Loucy (cell line): ENCODE measurements around the gene SLC25A21.

Experiments used
- CTCF ChIP-seq: fragments of 200-600 bp; sonication (generic); conservative IDR thresholded peaks from 2 replicates; pipeline ENCODE4 v1.5.1; 2014; ENCODE audit warnings: mild to moderate bottlenecking, antibody characterized with exemption, low read length
- EZH2phosphoT487 ChIP-seq: fragments of 200-600 bp; IDR thresholded peaks from 2 replicates; pipeline ENCODE4 v1.6.1; 2018; ENCODE audit warnings: antibody characterized with exemption, mild to moderate bottlenecking, moderate library complexity, borderline replicate concordance

GRCh38 chr14:37035401-37035800 lies 137.0 kb downstream of the SLC25A21 start:
- TF ChIP-seq CTCF (no peak), EZH2phosphoT487 (no peak)
